BJ (cell line): ENCODE measurements around the gene OR10J1. TPM values are rescaled to one million over a fixed set of nuclear protein-coding genes. Genes with fewer than 3 reads are reported as not detected.
"Not testable (repeated sequence)": the region's sequence is repeated elsewhere in the genome, so short reads cannot be mapped to it uniquely, and the experiment has no call there.

Source experiments
- CTCF ChIA-PET: fragments of 350-600 bp; formaldehyde crosslinking; extraction: SDS; loops from one replicate; lab custom pipeline; 2021; ENCODE audit warnings: antibody characterized with exemption, inconsistent platforms; lab: Yijun Ruan, JAX
- POLR2A ChIA-PET: fragments of 300-600 bp; sonication (Branson Sonifier 250); formaldehyde crosslinking; extraction: SDS; loops from one replicate; lab custom pipeline; 2021; ENCODE audit warnings: antibody characterized with exemption; lab: Charles Lee
- DNase-seq: peaks from one replicate; pipeline ENCODE4 v3.0.0-alpha.2; 2011; ENCODE audit warnings: low read depth
- H3K27me3 ChIP-seq: 2 replicates; pipeline ENCODE4 v1.6.0; 2011; ENCODE audit warnings: low read length; ENCODE audit not compliant: control insufficient read depth, insufficient read depth
- H3K36me3 ChIP-seq: 2 replicates; pipeline ENCODE4 v1.5.1; 2011; ENCODE audit warnings: low read length; ENCODE audit not compliant: control insufficient read depth, insufficient read depth
- H3K4me3 ChIP-seq: 2 replicates; pipeline ENCODE4 v1.5.1; 2011; ENCODE audit warnings: low read depth, mild to moderate bottlenecking, control low read depth, low read length
- polyA plus RNA-seq: library from polyadenylated mRNA; depleted of rRNA; stranded (reverse); fragments of >200 nt; gene quantifications from 2 replicates; pipeline ENCODE4 v1.2.3, GENCODE V29; 2011
- TF ChIP-seq, protein P1 (sequence below): IDR thresholded peaks from 2 replicates; pipeline ENCODE4 v1.5.1; 2011; ENCODE audit warnings: low read depth, mild to moderate bottlenecking, control low read depth, inconsistent platforms, low read length, moderate library complexity; ENCODE audit not compliant: insufficient read depth

OR10J1 gene
- polyA plus RNA-seq, 1 experiment, result not detected

DNA sequence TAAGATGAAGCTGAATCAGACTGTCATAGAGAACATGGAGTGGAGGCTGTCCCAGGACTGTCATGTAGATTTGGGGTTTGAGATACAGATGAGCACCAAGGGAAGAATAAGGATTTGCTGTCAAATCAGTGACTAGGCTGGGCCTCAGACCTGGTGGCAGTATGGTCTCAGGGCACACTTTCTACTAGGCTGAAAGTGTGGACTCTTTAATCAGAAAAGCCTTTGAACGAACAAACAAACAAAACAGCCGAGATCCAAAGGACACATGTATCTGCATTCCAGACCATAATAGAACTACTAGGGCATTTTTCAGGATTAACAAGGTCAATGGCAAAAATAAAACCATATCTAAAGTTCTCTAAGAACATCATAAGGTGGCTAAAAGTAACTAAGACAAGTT is 2.9 kb downstream of the OR10J1 start:
- TF ChIP-seq, protein P1, sequence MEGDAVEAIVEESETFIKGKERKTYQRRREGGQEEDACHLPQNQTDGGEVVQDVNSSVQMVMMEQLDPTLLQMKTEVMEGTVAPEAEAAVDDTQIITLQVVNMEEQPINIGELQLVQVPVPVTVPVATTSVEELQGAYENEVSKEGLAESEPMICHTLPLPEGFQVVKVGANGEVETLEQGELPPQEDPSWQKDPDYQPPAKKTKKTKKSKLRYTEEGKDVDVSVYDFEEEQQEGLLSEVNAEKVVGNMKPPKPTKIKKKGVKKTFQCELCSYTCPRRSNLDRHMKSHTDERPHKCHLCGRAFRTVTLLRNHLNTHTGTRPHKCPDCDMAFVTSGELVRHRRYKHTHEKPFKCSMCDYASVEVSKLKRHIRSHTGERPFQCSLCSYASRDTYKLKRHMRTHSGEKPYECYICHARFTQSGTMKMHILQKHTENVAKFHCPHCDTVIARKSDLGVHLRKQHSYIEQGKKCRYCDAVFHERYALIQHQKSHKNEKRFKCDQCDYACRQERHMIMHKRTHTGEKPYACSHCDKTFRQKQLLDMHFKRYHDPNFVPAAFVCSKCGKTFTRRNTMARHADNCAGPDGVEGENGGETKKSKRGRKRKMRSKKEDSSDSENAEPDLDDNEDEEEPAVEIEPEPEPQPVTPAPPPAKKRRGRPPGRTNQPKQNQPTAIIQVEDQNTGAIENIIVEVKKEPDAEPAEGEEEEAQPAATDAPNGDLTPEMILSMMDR, result no peak
- Histone ChIP-seq H3K4me3 (no peak overlapping the region), H3K27me3 (no peaks in the 10 kb centered on the region), H3K36me3 (no peaks in the 10 kb centered on the region)
- ChIA-PET POLR2A (no interaction called here), CTCF (no interaction called here)
- no peak for DNase-seq

DNA sequence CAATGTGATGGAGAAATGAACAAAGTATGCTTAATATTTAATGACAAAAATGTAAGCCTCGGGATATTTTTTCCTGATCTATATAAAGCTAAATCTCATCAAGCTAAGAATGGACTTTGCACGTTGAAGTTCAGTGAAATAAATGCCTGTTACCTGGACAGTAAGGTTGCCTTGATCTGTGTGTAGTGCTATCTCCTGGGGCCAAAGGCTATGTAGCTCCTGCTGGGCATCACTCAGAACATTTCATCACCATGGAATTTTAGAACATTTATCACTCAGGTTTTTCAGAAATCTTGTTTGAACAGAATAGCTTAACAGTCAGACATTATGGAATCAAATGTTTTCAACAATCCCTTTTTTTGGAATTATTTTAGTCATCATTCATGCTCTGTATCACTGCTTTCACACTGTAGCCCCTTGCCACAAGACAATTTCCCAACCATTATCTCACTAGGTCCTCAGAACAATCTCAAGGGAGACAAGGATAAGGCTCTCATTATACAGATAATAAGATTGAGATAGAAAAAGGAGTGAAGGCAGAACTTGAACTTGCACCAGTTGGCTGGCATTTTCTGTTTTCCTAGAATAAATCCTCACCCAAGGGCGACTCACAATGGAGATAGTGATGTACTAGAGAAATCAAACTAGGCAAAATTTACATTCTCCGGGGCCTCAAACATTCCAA is 3.7 kb downstream of the OR10J1 start:
- CTCF ChIA-PET, result no interaction called here
- H3K36me3 ChIP-seq, result no peaks in the 10 kb centered on the region
- POLR2A ChIA-PET, result no interaction called here
- TF ChIP-seq, protein P1, result no peak
- no peak overlapping the region for H3K4me3 ChIP-seq
- H3K27me3 ChIP-seq, result no peaks in the 10 kb centered on the region
- DNase-seq, result no peak

DNA sequence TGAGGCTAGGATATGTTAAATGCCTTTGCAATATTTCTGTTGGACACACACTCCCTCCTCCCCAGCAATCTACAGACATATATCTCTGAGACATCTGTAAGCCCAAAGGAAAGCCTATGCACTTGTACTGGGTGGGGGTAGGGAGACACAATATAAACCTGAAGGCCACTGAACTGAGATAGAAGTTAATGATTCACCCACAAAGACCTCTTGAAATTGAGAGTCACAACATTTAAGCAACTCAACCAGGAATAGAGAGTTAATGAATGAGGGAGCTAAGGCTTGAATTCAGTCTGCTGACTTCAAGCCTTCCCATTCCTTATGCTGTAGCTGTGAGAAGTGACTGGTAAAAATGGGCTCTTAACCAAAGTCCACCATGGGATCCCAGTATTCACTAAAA is 5.0 kb downstream of the OR10J1 start:
- ChIA-PET POLR2A (no interaction called here), CTCF (no interaction called here)
- H3K36me3 ChIP-seq, result no peaks in the 10 kb centered on the region
- no peaks in the 10 kb centered on the region for H3K27me3 ChIP-seq
- H3K4me3 ChIP-seq, result no peak overlapping the region
- no peak for DNase-seq
- TF ChIP-seq, protein P1, result no peak

- TF ChIP-seq, protein P1, result no peak
- CTCF ChIA-PET, result no interaction called here
- Histone ChIP-seq H3K4me3 (no peak overlapping the region), H3K27me3 (no peaks in the 10 kb centered on the region), H3K36me3 (no peaks in the 10 kb centered on the region)
- DNase-seq, result no peak
- POLR2A ChIA-PET, result no interaction called here
Observed at GRCh38 chr1:159448181-159448580, 8.7 kb downstream of the OR10J1 start.

GRCh38 chr1:159449605-159450004 is 10.1 kb downstream of the OR10J1 start:
- H3K4me3 ChIP-seq, H3K27me3 ChIP-seq, CTCF ChIA-PET, POLR2A ChIA-PET, H3K36me3 ChIP-seq, DNase-seq: not testable (repeated sequence)

DNA sequence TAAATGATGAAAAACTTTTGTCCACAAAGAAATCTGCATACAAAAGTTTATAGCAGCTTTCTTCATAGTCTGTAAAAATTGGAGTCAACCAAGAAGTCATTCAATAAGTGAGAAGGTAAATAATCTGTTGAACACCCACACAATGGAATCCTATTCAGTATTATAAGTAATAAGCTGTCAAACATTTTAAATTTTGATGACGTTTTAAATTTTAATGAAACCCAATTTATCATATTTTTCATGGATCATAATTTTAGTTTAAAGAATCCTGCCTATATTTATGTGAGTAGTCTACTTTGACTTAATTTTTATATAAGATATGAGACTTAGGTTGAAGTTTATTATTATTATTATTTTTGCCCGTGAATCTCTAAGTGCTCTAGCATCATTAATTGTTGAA is 20.0 kb downstream of the OR10J1 start:
- ChIA-PET CTCF (no interaction called here), POLR2A (no interaction called here)
- TF ChIP-seq, protein P1, result no peak
- no peak for DNase-seq
- H3K36me3 ChIP-seq, result no peaks in the 10 kb centered on the region
- H3K4me3 ChIP-seq, result no peak overlapping the region
- no peaks in the 10 kb centered on the region for H3K27me3 ChIP-seq
